OCI-LY1 (cell line): ENCODE measurements around the gene MMP2.

Experiments
- H2AFZ ChIP-seq: fragments of 200-600 bp; sonication (generic), shearing (Covaris generic); 2 replicates; pipeline ENCODE4 v1.6.0; 2014; ENCODE audit warnings: antibody characterized with exemption, mild to moderate bottlenecking, low read length
- H3F3A ChIP-seq: fragments of 200-600 bp; sonication (generic), shearing (Covaris generic); 2 replicates; pipeline ENCODE4 v1.6.0; 2014; ENCODE audit warnings: mild to moderate bottlenecking, antibody characterized with exemption, low read length, moderate library complexity; ENCODE audit not compliant: insufficient read depth
- H3K27ac ChIP-seq: fragments of 200-600 bp; sonication (generic); 2 replicates; pipeline ENCODE4 v1.5.1; 2014; ENCODE audit warnings: low read length, mixed run types, mild to moderate bottlenecking, low read depth; ENCODE audit not compliant: poor library complexity, severe bottlenecking
- H3K27me3 ChIP-seq: fragments of 200-600 bp; sonication (generic); 2 replicates; pipeline ENCODE4 v1.6.0; 2014; ENCODE audit warnings: antibody characterized with exemption, mild to moderate bottlenecking, low read length, moderate library complexity; ENCODE audit not compliant: insufficient read depth
- H3K36me3 ChIP-seq: fragments of 200-600 bp; sonication (generic); 2 replicates; pipeline ENCODE4 v1.6.1; 2014; ENCODE audit warnings: mild to moderate bottlenecking, antibody characterized with exemption, low read length, moderate library complexity, mixed read lengths; ENCODE audit not compliant: insufficient read depth
- H3K4me1 ChIP-seq: fragments of 200-600 bp; sonication (generic); 2 replicates; pipeline ENCODE4 v1.5.1; 2014; ENCODE audit warnings: mild to moderate bottlenecking, low read length, moderate library complexity; ENCODE audit not compliant: insufficient read depth, severe bottlenecking
- H3K4me2 ChIP-seq: fragments of 200-600 bp; sonication (generic), shearing (Covaris generic); 2 replicates; pipeline ENCODE4 v1.6.1; 2014; ENCODE audit warnings: low read length
- H3K4me3 ChIP-seq: fragments of 200-600 bp; sonication (generic); 2 replicates; pipeline ENCODE4 v1.5.1; 2014; ENCODE audit warnings: low read length, low read depth, mild to moderate bottlenecking, mixed read lengths; ENCODE audit not compliant: poor library complexity, severe bottlenecking
- H3K79me2 ChIP-seq: fragments of 200-600 bp; shearing (Covaris generic); 2 replicates; pipeline ENCODE4 v1.6.1; 2016; ENCODE audit warnings: mixed run types, low read length, mixed read lengths; ENCODE audit not compliant: insufficient read depth
- H3K9ac ChIP-seq: fragments of 200-600 bp; sonication (generic), shearing (Covaris generic); 2 replicates; pipeline ENCODE4 v1.6.1; 2014; ENCODE audit warnings: mild to moderate bottlenecking, low read length, mixed read lengths
- H3K9me2 ChIP-seq: fragments of 200-600 bp; sonication (generic), shearing (Covaris generic); 2 replicates; pipeline ENCODE4 v1.6.1; 2014; ENCODE audit warnings: low read depth, mild to moderate bottlenecking, low read length, mixed read lengths
- H3K9me3 ChIP-seq: fragments of 200-600 bp; shearing (Covaris generic); 2 replicates; pipeline ENCODE4 v1.6.1; 2014; ENCODE audit warnings: low read length, mixed read lengths
- H4K20me1 ChIP-seq: fragments of 200-600 bp; sonication (generic), shearing (Covaris generic); 2 replicates; pipeline ENCODE4 v1.6.0; 2016; ENCODE audit warnings: mild to moderate bottlenecking, low read length; ENCODE audit not compliant: insufficient read depth
- CTCF ChIP-seq: fragments of 200-600 bp; sonication (generic), shearing (Covaris generic); IDR thresholded peaks from 2 replicates; pipeline ENCODE4 v1.5.1; 2017; ENCODE audit warnings: mild to moderate bottlenecking, antibody characterized with exemption, low read length, moderate library complexity, mixed read lengths
- EZH2 ChIP-seq: fragments of 200-600 bp; sonication (generic), shearing (Covaris generic); IDR thresholded peaks from 2 replicates; pipeline ENCODE4 v1.8.0; 2017; ENCODE audit warnings: borderline replicate concordance, mixed run types, mild to moderate bottlenecking, antibody characterized with exemption, low read length, moderate library complexity, mixed read lengths

Gene MMP2

GRCh38 chr16:55474821-55475220, 4.2 kb upstream of the MMP2 start:
- Histone ChIP-seq H3K36me3 (no peaks in the 10 kb centered on the region), H3K9me2 (no peaks in the 10 kb centered on the region), H3F3A (no peaks in the 10 kb centered on the region), H3K9me3 (no peaks in the 10 kb centered on the region), H3K9ac (no peak overlapping the region), H4K20me1 (no peaks in the 10 kb centered on the region), H3K4me1 (no peaks in the 10 kb centered on the region), H3K27me3 (no peaks in the 10 kb centered on the region), H3K4me2 (no peak overlapping the region), H3K79me2 (no peaks in the 10 kb centered on the region), H3K27ac (no peak overlapping the region), H3K4me3 (no peak overlapping the region), H2AFZ (no peak overlapping the region)
- no peak for TF ChIP-seq EZH2
- TF ChIP-seq CTCF: no peak

- Histone ChIP-seq H3K4me2 (no peak overlapping the region), H3F3A (no peaks in the 10 kb centered on the region), H4K20me1 (no peaks in the 10 kb centered on the region), H3K79me2 (no peaks in the 10 kb centered on the region), H3K4me1 (no peaks in the 10 kb centered on the region), H3K9me3 (no peaks in the 10 kb centered on the region), H3K4me3 (no peak overlapping the region), H3K9me2 (no peaks in the 10 kb centered on the region), H2AFZ (no peak overlapping the region), H3K36me3 (no peaks in the 10 kb centered on the region), H3K27me3 (no peaks in the 10 kb centered on the region), H3K9ac (no peak overlapping the region), H3K27ac (no peak overlapping the region)
- TF ChIP-seq EZH2 (no peak), CTCF (no peak)
These were observed 3.1 kb upstream of the MMP2 start for GRCh38 chr16:55475919-55476318.

GRCh38 chr16:55476625-55477533, 2.1 kb upstream of the MMP2 start:
- Histone ChIP-seq H3K4me3 (no peak overlapping the region), H3K27ac (no peak overlapping the region), H3K79me2 (no peaks in the 10 kb centered on the region), H3K9me2 (no peaks in the 10 kb centered on the region), H3K36me3 (no peaks in the 10 kb centered on the region), H3K4me1 (no peaks in the 10 kb centered on the region), H3K27me3 (no peaks in the 10 kb centered on the region), H3K9ac (no peak overlapping the region), H3F3A (no peaks in the 10 kb centered on the region), H3K4me2 (no peak overlapping the region), H3K9me3 (no peaks in the 10 kb centered on the region), H2AFZ (no peak overlapping the region), H4K20me1 (no peaks in the 10 kb centered on the region)
- TF ChIP-seq CTCF (no peak), EZH2 (no peak)
